Activated CD4-positive, alpha-beta T cell treated with anti-CD3 and anti-CD28 coated beads, Interleukin-2, amount 50 U/mL, for 16 hours (primary cell): ENCODE measurements around the gene RING1.

ENCODE experiments used
- DNase-seq: peaks from one replicate; pipeline ENCODE4 v3.0.0-alpha.2; 2020

Gene RING1

DNA sequence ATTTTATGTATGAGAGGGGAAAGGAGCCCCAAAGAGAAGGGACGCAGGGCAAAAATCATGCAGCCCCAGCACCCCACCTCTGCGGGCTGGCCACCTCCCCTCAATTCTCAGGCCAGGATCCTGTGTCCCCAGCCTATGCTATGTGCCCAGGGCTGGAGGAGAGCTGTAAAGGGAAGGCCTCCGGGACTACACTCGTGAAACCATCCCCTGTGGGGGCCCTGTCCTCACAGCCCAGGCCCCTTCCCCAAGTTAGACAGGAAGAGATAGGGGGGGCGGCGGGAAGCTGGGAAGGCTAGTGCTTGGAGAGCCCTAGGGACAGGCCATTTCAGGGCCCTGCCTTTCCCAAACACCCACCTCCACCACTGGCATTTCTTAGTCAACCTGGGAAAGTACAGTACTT lies 14.7 kb upstream of the RING1 start:
- no peak for DNase-seq

DNA sequence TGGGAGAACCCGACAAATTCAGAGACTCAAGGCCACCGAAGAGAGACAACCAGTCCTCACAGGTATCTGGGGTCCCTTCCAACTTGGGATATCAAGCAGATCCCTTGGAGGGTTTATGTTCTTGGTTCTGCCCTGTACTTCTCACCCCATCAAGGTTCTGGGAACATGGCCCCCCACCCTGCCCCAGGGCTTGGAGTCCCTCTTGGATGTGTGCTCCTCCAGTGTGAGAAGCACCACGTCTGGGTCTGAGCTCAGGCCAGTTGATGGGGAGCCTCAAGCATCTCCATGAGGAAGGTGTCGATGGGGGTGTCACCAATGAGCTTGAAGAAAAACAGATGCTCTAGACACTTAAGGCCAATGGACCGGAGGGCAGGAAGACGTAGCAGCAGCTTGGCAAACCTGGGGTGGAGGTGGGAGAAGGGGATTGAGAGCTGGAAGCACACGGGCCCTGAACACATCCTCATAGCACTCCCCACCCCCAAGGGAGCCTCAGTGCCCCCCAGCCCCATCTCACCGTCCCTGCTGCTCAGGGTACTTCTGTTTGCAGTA lies 13.8 kb upstream of the RING1 start:
- no peak for DNase-seq

DNA sequence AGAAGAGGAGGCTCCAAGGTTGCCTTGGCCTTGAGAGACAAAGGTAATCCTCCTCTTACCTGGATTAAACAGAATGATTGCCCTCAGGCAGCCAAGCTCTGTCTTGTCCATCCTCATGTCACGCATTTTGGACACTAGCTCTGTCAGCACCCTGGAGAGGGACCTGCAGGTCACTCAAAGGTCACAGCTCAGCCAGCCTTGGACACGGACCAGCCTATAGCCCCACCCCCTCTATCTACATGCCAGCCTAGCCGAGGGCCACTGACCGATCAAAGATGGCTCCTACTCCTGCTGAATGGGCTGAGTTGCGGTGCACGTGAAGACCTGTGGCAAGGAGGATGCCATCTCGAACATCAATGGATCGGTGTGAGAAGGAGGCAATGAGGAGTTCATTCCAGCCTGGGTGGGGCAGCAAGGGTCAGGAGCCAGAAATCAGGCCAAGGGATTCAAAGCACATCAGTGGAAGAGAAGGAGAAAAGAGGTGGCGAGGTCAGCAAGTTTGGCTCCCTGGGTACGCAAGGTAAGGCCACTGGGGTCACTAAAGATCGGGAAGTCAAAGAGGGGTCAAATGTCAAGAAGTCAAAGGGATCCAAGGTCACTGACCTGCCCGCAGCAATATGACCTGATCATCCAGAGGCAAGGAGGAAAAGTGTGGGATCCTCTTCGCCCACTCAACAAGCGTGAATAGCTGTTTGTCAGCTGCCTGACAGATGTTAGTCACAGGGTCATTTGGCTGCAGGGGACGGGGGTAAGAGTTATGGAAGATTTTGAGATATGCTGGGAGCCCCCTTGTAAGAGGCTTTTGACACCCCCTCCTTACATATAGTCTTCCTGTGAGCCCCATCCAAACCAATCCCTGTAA lies 12.8 kb upstream of the RING1 start:
- DNase-seq: no peak

DNA sequence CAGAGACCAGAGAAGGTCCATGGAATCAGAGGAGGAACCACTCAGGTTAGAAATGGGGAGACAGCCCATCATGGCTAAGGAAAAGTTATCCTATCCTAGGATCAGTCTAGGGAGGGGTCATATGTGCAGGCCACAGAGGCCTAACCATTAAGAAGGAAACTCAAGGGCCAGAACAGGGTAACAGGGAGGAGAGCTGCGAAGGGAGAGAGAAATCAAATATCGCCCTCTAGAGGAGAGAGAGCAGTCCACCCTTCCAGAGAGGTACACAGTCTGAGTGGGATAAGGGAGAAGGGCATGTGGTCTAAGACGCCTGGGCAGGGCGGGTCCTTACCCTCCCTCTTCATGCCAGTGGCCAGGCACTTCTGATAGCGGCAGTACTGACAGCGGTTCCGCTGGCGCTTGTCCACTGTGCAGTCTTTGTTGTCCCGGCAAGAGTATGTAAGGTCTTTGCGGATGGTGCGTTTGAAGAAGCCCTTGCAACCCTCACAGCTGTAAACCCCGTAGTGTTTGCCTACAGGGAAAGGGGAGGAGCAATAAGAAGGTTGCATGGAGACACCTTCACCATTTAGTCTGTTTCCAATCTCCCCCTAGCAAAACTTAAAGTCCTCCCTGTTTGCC lies 10.8 kb upstream of the RING1 start:
- peak; percentile 73 for DNase-seq

DNA sequence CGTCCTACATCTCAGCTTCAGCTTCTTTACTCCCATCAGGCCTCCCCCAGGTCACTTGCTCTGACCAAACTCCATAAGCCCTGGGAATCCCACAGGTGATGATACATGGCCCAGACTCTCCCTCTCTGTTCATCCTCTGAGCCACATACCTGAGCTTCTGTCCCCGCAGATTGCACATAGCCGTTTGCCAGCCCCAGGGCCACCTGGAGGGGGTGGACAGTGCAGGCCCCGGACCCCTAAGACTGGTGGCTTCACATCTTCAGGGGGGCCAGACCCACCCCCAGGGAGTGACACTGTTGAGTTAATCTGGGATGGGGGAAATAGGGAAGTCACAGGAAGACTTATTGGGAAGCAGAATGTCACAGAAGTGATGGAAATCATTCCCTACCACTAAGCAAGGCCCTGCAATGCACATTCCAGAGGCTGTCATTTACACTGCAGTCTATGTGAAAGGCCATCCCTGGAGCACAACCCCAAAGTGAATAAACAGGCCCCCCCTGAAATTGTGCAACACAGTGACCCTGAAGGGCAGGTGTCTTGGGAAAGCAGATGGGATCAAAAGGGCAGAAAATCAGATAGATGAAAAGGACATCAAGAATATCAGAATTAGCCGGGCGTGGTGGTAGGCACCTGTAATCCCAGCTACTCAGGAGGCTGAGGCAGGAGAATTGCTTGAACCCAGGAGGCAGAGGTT lies 10.0 kb upstream of the RING1 start:
- DNase-seq: no peak

DNA sequence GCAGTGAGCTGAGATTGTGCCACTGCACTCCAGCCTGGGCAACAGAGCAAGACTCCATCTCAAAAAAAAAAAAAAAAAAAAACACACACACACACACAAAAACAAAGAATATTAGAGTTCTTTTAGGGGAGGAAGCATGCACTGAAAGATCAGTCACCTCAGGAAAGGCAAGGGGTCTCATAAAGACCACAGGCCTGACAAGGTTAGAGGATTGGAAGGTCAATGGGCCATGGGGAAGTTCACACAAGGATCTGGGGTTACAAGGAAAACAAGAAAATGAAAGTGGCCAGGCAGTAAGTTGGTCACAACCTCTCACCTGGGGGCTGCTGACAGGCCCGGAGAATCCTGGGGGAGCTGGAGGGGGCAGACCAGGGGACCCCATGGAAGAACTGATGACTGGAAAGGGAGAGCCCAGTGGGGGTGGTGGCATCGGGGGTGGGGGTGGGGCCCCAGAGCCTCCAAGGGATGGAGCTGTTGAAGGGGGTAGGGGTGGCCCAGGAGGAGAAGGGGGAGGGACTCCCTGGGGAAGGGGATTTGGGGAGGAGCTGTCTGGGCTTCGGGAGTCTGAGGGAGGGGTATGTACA lies 9.4 kb upstream of the RING1 start:
- no peak for DNase-seq

DNA sequence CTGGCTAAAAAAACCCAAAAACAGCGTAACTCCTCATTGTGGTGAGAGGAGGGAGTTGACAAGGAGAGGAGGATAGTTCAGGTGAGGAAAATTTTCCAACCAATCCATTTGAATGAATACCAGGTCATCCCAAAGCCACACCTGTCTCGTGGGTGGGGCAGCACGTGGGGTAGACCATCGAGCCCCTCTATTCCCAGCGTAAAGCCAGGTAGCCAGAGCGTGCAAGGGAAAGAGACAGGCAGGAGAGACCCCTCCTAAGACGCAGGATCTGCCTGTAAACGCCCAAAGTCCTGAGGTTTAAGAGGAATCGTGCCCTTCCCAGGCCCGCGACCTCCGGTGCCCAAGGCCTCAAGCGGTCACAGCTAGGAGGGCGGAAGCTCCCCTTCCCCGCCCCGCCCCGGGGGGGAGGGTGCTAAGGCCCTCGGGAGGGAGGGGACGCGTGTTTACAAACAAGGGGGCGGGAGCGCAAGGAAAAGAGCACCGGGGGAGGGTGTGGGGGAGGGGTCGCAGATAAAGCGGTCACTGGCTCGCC lies 8.5 kb upstream of the RING1 start:
- peak; percentile 83 for DNase-seq

DNA sequence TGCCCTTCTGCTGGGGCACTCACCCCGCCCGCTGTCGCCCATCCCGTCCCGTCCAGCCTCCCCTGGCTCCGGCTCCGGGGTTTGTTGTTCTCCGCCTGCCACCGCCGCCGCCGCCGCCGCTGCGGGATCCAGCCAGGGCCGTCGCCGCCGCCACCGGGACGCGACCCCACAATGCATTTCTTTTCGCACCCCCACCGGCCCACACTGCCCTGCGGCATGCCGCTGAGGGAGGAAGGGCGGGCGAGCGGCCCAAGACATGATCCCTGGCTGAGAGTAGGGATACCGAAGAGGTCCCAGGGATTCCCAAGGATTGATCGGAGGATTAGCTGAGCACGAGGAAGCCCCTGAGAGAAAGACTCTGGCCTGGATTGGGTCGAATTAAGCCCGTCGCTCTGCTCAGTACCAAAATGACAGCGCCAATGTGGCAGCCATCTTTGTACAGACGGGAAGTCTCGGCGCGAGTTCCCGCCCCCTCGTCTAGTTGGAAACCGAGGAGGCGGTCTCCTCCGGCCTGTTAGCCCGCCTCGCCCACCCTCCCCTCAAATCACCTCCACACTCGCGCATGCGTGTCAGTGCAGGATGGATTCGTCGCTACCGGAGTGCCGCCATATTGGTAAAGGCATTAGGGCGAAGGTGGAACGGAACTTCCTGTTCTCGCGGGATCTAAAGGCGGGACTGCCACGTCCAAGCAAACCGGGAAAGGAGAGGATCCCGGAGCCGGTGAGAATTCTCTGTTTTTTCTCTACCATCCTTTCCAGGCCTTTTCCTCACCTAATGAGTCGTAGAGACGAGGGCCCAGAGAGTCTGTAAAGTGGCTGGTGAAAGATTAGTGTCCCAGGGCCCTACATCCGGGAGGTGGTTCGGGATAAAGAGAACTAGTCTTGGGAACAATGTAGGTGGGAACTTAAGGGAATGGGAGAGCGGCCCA lies 7.8 kb upstream of the RING1 start, which contains the start of the genes RXRB and SLC39A7:
Gene RXRB (minus strand): TSS at position 447 of the 928 bp plus-strand sequence. CDS start 189 bp downstream, at position 258.
Gene SLC39A7 (plus strand): TSS at position 649 of the 928 bp plus-strand sequence. CDS start 379 bp downstream, outside the sequence.
- peak; percentile 99 for DNase-seq

DNA sequence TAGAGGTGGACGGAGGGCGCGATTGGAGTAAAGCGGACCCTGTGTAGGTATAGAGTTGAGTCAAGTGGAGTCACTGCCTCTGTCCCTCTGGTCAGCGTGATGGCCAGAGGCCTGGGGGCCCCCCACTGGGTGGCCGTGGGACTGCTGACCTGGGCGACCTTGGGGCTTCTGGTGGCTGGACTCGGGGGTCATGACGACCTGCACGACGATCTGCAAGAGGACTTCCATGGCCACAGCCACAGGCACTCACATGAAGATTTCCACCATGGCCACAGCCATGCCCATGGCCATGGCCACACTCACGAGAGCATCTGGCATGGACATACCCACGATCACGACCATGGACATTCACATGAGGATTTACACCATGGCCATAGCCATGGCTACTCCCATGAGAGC lies 7.2 kb upstream of the RING1 start:
- DNase-seq: no peak

DNA sequence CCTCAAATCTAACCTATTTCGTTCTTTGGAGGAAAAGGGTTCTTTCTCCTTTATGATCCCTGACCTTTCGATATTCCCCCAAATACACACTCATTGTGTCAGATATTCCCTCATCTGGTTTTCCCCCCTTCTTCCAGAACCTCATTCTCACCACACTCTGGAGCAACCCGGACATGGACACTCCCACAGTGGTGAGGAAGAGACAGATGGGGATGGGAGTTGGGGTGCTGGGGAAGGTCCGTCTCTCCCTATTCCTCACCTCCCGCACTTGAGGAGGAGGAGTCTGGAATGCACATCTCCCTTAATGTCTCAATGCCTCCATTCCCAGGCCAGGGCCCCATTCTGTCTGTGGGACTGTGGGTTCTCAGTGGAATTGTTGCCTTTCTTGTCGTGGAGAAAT lies 6.4 kb upstream of the RING1 start:
- no peak for DNase-seq

DNA sequence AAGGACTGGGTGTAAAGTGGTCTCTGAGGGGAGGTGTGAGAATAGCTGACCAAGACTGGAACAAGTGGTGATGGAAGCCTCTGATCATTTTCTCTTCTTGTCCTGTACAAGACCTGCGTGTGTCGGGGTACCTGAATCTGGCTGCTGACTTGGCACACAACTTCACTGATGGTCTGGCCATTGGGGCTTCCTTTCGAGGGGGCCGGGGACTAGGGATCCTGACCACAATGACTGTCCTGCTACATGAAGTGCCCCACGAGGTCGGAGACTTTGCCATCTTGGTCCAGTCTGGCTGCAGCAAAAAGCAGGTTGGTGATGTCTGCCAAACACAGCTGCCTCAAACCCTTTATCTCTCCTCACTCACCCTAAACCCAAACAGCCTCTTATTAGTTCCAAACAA lies 5.5 kb upstream of the RING1 start:
- DNase-seq: no peak

DNA sequence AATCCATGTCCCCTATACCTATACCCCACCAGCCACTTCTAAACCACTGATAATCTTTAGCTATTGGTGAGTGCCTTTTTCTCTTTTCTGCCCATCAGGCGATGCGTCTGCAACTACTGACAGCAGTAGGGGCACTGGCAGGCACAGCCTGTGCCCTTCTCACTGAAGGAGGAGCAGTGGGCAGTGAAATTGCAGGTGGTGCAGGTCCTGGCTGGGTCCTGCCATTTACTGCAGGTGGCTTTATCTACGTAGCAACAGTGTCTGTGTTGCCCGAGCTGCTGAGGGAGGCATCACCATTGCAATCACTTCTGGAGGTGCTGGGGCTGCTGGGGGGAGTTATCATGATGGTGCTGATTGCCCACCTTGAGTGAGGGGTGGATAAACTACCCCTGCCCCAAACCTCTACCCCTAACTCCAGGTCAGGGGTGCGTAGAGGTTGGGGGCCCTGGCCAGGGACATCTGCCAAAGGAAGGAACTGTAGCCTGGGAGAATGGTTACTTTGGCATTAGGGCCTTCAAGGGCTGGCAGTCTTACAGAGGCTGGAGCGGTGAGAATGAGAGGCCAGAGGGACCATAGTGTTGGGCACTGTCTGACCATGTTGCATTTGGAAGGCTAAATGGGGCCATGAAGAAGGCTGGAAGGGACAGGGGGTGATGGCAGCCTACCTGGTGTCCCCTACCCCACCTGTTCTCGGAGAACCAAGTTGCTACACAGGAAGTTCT lies 4.7 kb upstream of the RING1 start:
- DNase-seq: no peak

DNA sequence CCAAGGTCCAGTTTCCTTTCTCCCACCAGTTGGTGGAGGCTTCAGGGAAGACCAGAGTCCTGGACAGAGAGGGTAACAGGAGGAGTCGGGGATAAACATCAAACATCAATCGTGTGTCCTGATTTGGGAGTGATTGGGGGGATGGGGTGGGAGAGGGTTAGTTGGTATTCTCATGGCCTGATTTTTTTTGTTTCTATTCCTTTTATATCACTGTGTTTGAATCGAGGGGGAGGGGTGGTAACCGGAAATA lies 4.2 kb upstream of the RING1 start:
- DNase-seq: no peak

DNA sequence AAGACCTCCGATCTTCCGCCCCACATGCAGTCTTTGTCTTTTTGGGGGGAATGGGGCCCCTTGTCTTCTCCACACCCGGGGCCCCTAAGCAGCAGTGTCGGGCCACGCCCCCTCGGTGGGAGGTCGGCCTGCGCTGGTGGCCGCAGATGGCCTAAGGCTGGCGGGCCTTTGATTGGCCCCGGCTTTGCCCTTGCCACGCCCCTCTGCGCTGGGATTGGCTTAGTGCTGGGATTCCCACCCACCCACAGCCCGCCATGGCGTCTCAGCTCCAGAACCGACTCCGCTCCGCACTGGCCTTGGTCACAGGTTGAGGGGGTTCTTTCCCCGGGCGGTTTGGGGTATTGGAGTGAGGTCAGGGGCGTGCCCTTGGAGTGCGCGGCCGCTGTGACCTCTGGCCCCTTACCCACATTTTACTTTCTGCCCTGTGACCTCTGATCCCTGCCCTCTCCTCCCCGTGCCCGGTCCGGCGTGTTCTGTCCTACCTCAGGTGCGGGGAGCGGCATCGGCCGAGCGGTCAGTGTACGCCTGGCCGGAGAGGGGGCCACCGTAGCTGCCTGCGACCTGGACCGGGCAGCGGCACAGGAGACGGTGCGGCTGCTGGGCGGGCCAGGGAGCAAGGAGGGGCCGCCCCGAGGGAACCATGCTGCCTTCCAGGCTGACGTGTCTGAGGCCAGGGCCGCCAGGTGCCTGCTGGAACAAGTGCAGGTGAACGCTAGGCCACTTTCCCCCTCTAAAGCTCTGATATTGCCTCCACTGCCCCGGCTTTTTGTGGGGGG lies 3.7 kb upstream of the RING1 start, which contains the start of gene HSD17B8:
Gene HSD17B8 (plus strand): TSS at position 241 of the 776 bp plus-strand sequence. CDS start 14 bp downstream, at position 255.
- peak; percentile 95 for DNase-seq

DNA sequence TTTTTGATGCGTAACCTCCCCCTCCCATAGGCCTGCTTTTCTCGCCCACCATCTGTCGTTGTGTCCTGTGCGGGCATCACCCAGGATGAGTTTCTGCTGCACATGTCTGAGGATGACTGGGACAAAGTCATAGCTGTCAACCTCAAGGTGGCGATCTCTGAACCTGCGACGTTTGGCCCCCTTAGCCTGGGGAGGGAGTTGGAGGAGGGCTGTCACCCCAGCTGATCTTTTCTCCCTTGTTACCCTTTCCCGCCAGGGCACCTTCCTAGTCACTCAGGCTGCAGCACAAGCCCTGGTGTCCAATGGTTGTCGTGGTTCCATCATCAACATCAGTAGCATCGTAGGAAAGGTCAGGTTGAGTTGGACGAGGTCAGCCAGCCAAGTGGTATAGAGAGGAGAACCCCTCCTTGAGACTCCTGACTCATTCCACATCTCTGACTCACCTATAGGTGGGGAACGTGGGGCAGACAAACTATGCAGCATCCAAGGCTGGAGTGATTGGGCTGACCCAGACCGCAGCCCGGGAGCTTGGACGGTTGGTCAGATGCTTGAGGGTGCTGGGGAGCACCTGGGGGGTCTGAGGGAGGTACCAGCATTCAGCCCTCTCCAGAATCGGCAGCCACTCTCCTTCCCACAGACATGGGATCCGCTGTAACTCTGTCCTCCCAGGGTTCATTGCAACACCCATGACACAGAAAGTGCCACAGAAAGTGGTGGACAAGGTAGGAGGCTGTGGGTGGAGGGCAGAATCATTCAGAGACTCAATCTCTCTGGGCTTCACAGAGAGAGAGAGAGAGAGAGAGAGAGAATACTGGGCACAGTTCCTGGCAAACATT lies 2.9 kb upstream of the RING1 start:
- DNase-seq: peak; percentile 78

DNA sequence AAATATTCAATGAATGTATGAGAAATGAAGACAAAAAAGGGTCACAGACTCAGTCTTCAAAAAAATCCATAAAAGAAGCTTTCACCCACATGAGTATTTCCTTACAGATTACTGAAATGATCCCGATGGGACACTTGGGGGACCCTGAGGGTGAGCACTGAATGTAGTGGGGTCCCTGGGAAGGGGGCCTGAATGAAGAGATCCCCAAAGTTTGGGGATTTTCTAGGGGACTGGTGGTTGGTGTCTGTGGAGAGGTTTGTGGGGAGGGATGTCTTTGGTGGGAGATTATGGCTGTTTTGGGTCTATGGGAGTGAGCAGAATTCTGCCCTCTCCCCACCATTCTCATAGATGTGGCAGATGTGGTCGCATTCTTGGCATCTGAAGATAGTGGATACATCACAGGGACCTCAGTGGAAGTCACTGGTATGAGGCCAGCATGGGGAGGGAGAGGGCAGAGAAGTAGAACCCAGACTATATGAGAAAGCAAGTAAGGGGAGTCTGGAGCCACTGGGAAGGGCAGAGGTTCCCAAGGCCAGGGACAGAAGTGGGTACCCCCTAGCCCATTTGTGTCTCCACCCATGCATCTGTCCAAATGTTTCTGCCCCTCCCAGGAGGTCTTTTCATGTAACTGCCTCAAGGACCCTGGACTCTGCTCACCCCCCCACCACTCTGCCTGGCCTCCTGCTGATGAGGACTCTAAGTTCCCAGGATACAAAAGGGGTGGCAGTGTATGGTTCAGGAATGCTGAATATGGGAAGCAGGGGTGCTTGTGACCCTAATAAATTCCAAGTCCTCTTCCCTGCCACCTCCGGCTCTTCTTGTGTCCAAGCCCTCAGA lies 2.1 kb upstream of the RING1 start:
- DNase-seq: no peak

DNA sequence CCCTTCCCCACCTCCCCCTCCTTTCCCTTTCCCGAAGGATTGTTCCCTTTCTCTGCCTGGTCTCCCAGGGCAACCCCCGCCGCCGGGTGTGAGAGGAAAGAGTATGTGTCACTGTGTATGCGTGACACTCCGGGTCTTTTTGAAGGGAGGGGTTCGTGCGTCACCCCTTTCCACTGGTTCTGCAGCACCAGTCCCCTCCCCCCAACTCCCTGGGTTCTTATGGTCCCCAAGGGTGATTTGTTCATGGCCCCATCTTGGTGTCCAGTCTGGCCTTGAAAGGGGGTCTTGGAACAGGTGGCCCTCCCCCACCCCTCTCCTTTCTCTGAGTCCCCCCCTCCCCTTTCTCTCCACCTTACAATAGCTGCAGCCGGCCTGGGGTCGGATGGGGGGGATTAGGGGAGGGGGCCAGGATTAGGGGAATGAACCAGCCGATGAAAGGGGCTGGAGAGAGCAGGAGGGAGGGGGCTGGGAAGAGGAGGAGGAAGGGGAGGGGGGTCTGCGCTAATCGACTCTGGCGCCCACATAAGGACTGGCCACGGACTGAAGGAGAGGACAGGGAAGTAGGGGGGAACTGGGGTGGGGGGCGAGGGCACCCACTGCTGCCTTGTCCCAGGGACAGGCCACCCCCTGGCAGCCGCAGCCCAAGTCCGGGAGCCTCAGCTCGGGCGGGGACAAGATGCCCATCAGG lies 1.3 kb upstream of the RING1 start:
- no peak for DNase-seq
